AG04450 (cell line): ENCODE measurements around the gene DIP2B. TPM values are rescaled to one million over a fixed set of nuclear protein-coding genes. Genes with fewer than 3 reads are reported as not detected.
A peak's percentile ranks its signal among the peaks of the same experiment; 100 is the strongest.

Experiments
- CTCF ChIA-PET: fragments of 300-600, 350-600 bp; formaldehyde crosslinking; extraction: SDS; loops from one replicate; lab custom pipeline; 2022; ENCODE audit warnings: antibody characterized with exemption, inconsistent platforms; lab: Charles Lee
- POLR2A ChIA-PET: fragments of 350-600 bp; formaldehyde crosslinking; extraction: SDS; loops from one replicate; lab custom pipeline; 2021; ENCODE audit warnings: antibody characterized with exemption, inconsistent platforms; lab: Yijun Ruan, JAX
- DNase-seq: peaks from one replicate; pipeline ENCODE4 v3.0.0-alpha.2; 2011; ENCODE audit warnings: low read depth, low spot score
- H3K27ac ChIP-seq: one replicate; pipeline ENCODE4 v1.5.1; 2012; ENCODE audit warnings: low read depth, low read length, control low read depth
- H3K27me3 ChIP-seq: one replicate; pipeline ENCODE4 v1.6.0; 2012; ENCODE audit warnings: low read length; ENCODE audit not compliant: control insufficient read depth, insufficient read depth
- H3K4me3 ChIP-seq: 2 replicates; pipeline ENCODE4 v1.5.1; 2011; ENCODE audit warnings: mild to moderate bottlenecking, low read depth, low read length, control low read depth
- H3K9me3 ChIP-seq: 2 replicates; pipeline ENCODE4 v1.5.1; 2012; ENCODE audit warnings: low read length; ENCODE audit not compliant: control insufficient read depth, insufficient read depth
- CTCF ChIP-seq: IDR thresholded peaks from 2 replicates; pipeline ENCODE4 v1.5.1; 2011; ENCODE audit warnings: low read depth, low read length, control low read depth, inconsistent platforms
- polyA plus RNA-seq: library from polyadenylated mRNA; depleted of rRNA; stranded (reverse); fragments of >200 nt; gene quantifications from 2 replicates; pipeline ENCODE4 v1.2.3, GENCODE V29; 2011

DIP2B gene
- polyA plus RNA-seq, 1 experiment = 22.0 TPM

GRCh38 chr12:50635364-50635763 lies 130.6 kb downstream of the DIP2B start:
- DNase-seq = no peak
- POLR2A ChIA-PET = no interaction called here

GRCh38 chr12:50635857-50636256 lies 131.1 kb downstream of the DIP2B start:
- ChIA-PET CTCF (interaction anchor here (0.9 to 1.3 kb wide), 2 partner anchors 124 to 132 kb away, joined by 9 to 10 read pairs; partner anchors contain the start of gene DIP2B), POLR2A (no interaction called here)
- DNase-seq = no peak
- Histone ChIP-seq H3K27ac (no peak overlapping the region), H3K9me3 (no peaks in the 10 kb centered on the region), H3K27me3 (no peaks in the 10 kb centered on the region), H3K4me3 (no peak overlapping the region)
- no peak for TF ChIP-seq CTCF

More at GRCh38 chr12:50635364-50635763, 130.6 kb downstream of the DIP2B start:
- no peak overlapping the region for H3K4me3 ChIP-seq
- no peak for TF ChIP-seq CTCF
- H3K27ac ChIP-seq = no peak overlapping the region
- no peaks in the 10 kb centered on the region for H3K27me3 ChIP-seq
- CTCF ChIA-PET = interaction anchor here (0.9 kb wide), 1 partner anchor 124 kb away, joined by 10 read pairs; no protein-coding TSS in a partner anchor
- no peaks in the 10 kb centered on the region for H3K9me3 ChIP-seq

GRCh38 chr12:50636505-50636904 lies 131.7 kb downstream of the DIP2B start:
- no peak overlapping the region for H3K27ac ChIP-seq
- DNase-seq = no peak
- H3K9me3 ChIP-seq = no peaks in the 10 kb centered on the region
- POLR2A ChIA-PET = interaction anchor here (0.6 kb wide), 1 partner anchor 388 kb away, joined by 3 read pairs; no protein-coding TSS in a partner anchor
- H3K4me3 ChIP-seq = no peak overlapping the region
- H3K27me3 ChIP-seq = no peaks in the 10 kb centered on the region
- TF ChIP-seq CTCF = no peak
- CTCF ChIA-PET = interaction anchor here (1.3 kb wide), 1 partner anchor 132 kb away, joined by 9 read pairs; the partner anchor contains the start of gene DIP2B

GRCh38 chr12:50637870-50638481 lies 133.2 kb downstream of the DIP2B start:
- DNase-seq = no peak
- Histone ChIP-seq H3K27me3 (no peaks in the 10 kb centered on the region), H3K9me3 (no peaks in the 10 kb centered on the region), H3K27ac (no peak overlapping the region), H3K4me3 (no peak overlapping the region)
- CTCF ChIA-PET = interaction anchor here (0.6 to 1.8 kb wide), 13 partner anchors 17 to 236 kb away, joined by 3 to 29 read pairs (median 3); partner anchors contain the start of gene DIP2B
- TF ChIP-seq CTCF = peak; percentile 59
- POLR2A ChIA-PET = no interaction called here

- Histone ChIP-seq H3K9me3 (no peaks in the 10 kb centered on the region), H3K27me3 (no peaks in the 10 kb centered on the region), H3K4me3 (no peak overlapping the region), H3K27ac (no peak overlapping the region)
- no peak for DNase-seq
- ChIA-PET CTCF (interaction anchor here (0.6 to 1.8 kb wide), 17 partner anchors 17 to 555 kb away, joined by 3 to 29 read pairs (median 3); partner anchors contain the start of gene DIP2B), POLR2A (no interaction called here)
- TF ChIP-seq CTCF = no peak
Measured at GRCh38 chr12:50638482-50638880, 133.7 kb downstream of the DIP2B start.
